K562 treated with DMSO at 1 percent for 48 hours (cell line): ENCODE results near the gene DGCR6. TPM values are rescaled to one million over a fixed set of nuclear protein-coding genes. Genes with fewer than 3 reads are reported as not detected.

ENCODE experiments used
- total RNA-seq: library from RNA; unstranded; fragments of 300-600 nt; gene quantifications from 2 replicates; pipeline ENCODE4 v1.2.3, GENCODE V29; 2022; ENCODE audit warnings: low replicate concordance; ENCODE audit errors: extremely low read depth

Gene DGCR6
- total RNA-seq = not detected in 2 replicates

DNA sequence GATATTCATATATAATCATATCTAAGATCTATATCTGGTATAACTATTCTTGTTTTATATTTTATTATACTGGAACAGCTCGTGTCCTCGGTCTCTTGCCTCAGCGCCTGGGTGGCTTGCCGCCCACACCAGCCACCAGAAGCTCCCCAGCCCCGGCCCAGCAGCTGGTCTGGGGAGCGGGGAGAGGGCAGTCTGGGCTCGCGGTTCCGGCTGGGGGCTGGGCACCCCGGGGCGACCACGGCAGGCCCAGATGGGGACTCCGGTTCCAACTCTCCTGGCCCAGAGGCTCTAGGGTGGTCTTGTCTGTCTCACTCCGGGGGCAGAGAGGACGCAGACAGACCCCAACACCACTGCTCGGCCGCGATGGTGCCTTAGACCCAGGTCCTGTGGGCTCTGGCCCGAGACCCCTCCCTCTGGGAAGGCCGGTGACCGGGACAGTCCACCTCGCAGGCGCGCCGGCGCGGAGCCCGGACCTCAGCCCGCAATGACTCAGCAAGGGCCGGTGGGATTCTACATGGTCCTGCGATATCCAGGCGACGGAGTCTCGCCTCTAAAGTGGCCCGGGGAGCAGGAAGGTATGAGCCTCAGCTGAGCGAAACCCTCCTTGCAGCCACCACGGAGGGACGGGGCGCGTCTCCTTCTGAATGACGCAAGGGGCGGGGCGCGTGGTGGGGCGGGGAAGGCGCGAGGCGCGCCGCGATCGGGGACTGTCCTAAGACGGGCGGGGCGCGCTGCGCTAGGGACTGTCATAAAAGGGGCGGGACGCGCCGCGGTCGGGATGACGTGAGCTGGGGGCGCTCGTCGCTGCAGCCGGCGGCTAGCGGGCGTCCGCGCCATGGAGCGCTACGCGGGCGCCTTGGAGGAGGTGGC is at the start of gene DGCR6:
Gene DGCR6, plus strand, starts transcription at position 781 of the 870 bp plus-strand sequence. Its CDS starts 55 bp downstream, at position 836.

GRCh38 chr22:18935889-18936529 is 29.9 kb downstream of the DGCR6 start, which contains the start of gene PRODH:
PRODH (minus strand) TSS chr22:18936293; CDS start chr22:18936287, 6 bp downstream.

Other genes starting within 250 kb of the DGCR6 start
- gene PRODH, start 30.0 kb downstream of the DGCR6 start, total RNA-seq = not detected in 2 replicates
- 133 TPM in 1 of 2 replicates, not detected in the other for gene DGCR2, start 216.1 kb downstream of the DGCR6 start, total RNA-seq
- not detected in 2 replicates for gene TSSK2, start 225.0 kb downstream of the DGCR6 start, total RNA-seq
- 189 TPM in 1 of 2 replicates, not detected in the other for gene ESS2, start 238.3 kb downstream of the DGCR6 start, total RNA-seq
- not detected in 2 replicates for gene GSC2, start 244.0 kb downstream of the DGCR6 start, total RNA-seq